Measurements from ENCODE around the gene CHSY1. TPM values are rescaled to one million over a fixed set of nuclear protein-coding genes. Genes with fewer than 3 reads are reported as not detected.

Gene CHSY1
- total RNA-seq, 6 experiments from 2014 or later, result 29.2 to 44.2 (median 40.0) TPM

DNA sequence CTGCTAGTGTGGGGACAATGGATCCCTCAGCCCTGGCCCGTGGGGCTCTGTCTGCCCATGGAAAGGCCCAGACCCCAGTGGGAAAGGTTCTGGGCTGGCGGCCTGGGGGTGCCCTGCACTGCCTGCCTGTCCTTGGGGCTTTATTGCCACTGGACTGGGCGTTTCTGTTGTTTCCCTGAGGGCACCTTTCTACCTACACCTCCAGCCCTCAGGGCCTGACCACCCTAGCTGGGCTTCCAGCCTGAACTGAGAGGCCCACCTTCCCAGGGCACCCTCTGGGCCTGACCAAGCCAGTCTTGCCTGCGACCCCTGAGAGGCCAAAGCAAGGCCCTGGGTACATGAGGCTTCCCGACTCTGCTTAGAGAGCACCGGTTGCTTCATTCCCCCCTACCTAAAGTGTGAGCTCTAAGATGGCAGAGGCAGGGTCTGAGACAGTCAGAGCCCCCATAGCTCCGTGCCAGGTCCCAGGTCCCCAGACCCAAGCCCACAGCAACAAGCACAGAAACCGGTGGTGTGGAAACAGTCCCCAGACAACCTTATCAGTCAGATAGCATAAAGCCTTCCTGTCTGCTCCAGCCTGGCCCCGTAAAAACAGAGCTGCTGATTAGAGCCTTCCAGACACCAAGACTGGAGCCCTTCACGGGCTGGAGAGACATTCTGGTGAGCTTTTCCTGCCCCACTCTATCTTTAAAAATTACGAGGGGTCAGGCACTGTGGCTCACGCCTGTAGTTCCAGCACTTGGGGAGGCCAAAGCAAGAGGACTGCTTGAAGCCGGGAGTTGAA lies 102.8 kb downstream of the CHSY1 start:
- Mint-ChIP-seq H3K9me3 (no peaks in the 10 kb centered on the region), H3K4me1 (ENCODE audit: low read depth) (no peaks in the 10 kb centered on the region; the same call in 1 of the 2 replicates), H3K36me3 (ENCODE audit: low read depth) (no peaks in the 10 kb centered on the region; the same call in 1 of the 2 replicates), H3K27ac (no peak overlapping the region), H3K27me3 (ENCODE audit: insufficient read depth) (peaks cover 2% of the 10 kb centered on the region; the same call in 1 of the 2 replicates), H3K4me3 (no peak overlapping the region)
- TF ChIP-seq, protein P1, sequence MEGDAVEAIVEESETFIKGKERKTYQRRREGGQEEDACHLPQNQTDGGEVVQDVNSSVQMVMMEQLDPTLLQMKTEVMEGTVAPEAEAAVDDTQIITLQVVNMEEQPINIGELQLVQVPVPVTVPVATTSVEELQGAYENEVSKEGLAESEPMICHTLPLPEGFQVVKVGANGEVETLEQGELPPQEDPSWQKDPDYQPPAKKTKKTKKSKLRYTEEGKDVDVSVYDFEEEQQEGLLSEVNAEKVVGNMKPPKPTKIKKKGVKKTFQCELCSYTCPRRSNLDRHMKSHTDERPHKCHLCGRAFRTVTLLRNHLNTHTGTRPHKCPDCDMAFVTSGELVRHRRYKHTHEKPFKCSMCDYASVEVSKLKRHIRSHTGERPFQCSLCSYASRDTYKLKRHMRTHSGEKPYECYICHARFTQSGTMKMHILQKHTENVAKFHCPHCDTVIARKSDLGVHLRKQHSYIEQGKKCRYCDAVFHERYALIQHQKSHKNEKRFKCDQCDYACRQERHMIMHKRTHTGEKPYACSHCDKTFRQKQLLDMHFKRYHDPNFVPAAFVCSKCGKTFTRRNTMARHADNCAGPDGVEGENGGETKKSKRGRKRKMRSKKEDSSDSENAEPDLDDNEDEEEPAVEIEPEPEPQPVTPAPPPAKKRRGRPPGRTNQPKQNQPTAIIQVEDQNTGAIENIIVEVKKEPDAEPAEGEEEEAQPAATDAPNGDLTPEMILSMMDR (IDR thresholded peaks at IDR 0.05), result no peak
- DNase-seq, result no peak

DNA sequence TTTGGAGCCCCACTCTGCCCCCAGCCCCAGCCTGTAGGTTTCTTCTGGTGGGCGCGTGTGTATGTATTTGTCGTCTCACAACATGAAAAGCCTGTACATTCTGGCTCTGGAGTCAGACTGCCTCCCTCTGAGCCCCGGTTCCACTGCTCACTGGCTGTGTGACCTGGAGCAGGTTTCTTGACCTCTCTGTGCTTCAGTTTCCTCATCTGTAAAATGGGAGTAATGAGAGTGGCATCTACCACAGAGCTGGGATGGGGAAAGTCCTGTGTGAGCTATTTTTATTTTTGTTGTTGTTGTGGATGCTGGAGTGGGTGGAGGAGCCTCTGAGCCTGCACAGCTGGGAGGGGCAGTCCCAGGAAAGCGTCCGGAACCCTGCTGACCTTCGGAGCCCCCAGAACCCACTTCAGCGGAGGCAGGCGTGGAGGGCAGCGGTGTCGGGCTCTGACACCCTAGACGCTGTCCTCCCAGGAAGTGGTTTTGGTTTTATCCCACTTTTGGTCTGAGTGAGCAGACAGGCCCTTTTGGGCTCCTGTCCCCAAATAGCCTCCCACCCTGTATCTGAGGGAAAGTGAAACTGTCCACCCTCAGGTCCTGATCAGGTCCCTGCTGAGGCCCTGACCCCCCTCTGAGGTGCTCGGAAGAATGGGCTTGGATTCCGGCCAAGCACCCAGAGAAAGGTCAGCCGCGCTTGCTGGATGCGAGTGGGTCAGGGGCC lies 103.5 kb downstream of the CHSY1 start:
- H3K4me1 Mint-ChIP-seq (ENCODE audit: low read depth), result no peaks in the 10 kb centered on the region; the same call in 1 of the 2 replicates
- no peak for DNase-seq
- H3K27me3 Mint-ChIP-seq (ENCODE audit: insufficient read depth), result peaks cover 2% of the 10 kb centered on the region; the same call in 1 of the 2 replicates
- no peak overlapping the region for H3K27ac Mint-ChIP-seq
- H3K9me3 Mint-ChIP-seq, result no peaks in the 10 kb centered on the region
- TF ChIP-seq, protein P1 (IDR thresholded peaks at IDR 0.05), result no peak
- no peak overlapping the region for H3K4me3 Mint-ChIP-seq
- H3K36me3 Mint-ChIP-seq (ENCODE audit: low read depth), result no peaks in the 10 kb centered on the region; the same call in 1 of the 2 replicates

DNA sequence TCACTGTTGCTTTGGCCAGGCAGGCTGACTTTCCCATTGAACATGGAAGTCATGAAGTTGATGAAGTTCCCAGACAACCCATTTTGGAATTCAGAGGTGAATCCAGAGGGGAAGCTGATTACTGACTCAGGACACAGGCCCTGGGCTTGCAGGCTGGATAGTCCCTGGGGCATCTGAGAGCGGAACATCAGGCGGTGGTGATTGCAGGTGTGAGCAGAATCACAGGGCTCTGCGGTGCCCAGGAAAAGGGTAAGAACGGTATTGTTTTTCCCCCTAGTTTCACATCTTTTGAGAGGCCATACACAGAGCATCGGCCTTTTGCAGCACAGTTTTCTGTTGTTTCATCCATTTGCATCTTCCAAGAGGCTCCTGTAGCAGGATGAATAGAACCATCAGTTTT lies 104.7 kb downstream of the CHSY1 start:
- Mint-ChIP-seq H3K9me3 (no peaks in the 10 kb centered on the region), H3K36me3 (ENCODE audit: low read depth) (no peaks in the 10 kb centered on the region; the same call in 1 of the 2 replicates), H3K4me1 (ENCODE audit: low read depth) (no peaks in the 10 kb centered on the region; the same call in 1 of the 2 replicates), H3K27ac (no peak overlapping the region), H3K27me3 (ENCODE audit: insufficient read depth) (peaks cover 2% of the 10 kb centered on the region; the same call in 1 of the 2 replicates), H3K4me3 (no peak overlapping the region)
- no peak for DNase-seq
- TF ChIP-seq, protein P1 (IDR thresholded peaks at IDR 0.05), result no peak

DNA sequence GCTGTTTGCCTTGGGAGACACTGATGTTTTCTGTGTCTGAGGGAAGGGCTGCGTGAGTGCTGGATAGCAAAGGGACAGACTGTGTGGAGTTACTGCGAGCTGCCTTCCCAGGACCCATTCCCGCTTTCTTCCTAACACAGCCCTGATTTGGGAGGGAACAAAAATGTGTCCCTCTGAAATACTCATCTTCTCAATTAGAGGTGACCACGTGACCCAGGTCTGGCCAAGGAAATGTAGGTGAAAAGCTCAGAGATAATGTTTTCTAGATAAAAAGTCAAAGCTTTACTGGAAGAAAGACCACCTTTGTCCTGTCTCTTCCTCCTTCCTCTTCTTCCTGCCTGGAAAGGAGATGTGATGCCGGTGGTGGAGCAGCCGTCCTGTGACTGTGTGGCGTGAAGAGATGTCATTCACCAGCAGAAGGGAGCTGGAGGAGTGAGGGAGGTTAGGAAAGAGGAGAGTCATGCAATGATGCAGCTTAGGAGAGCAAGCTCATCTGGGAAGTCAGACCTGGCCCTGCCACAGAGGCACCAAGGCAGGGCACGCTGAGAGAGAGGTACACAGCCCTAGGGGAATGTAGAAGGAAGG lies 105.6 kb downstream of the CHSY1 start:
- Mint-ChIP-seq H3K9me3 (no peaks in the 10 kb centered on the region), H3K27me3 (ENCODE audit: insufficient read depth) (peaks cover 2% of the 10 kb centered on the region; the same call in 1 of the 2 replicates), H3K4me1 (ENCODE audit: low read depth) (no peaks in the 10 kb centered on the region; the same call in 1 of the 2 replicates), H3K4me3 (no peak overlapping the region), H3K36me3 (ENCODE audit: low read depth) (no peaks in the 10 kb centered on the region; the same call in 1 of the 2 replicates), H3K27ac (no peak overlapping the region; the same call in 1 of the 2 replicates)
- TF ChIP-seq, protein P1 (IDR thresholded peaks at IDR 0.05), result no peak
- no peak for DNase-seq

DNA sequence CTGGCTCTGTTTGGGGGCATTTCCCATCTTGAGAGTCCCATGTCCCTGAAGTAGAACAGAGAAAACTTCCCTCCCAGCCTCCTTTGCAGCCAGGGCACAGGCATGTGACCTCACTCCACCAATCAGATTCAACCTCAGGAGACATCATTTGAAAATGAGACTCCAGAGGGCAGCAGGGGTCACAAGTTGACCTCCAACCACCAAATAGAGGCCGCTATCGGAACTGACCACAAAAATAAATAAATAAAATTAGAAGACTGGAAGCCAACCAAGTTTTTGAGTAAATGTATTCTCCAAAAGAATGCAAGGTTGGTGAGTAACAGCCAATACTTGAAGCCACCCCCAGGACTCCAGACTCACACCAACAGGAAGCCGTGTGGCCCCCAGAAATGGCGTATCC lies 106.5 kb downstream of the CHSY1 start:
- Mint-ChIP-seq H3K4me1 (ENCODE audit: low read depth) (no peaks in the 10 kb centered on the region; the same call in 1 of the 2 replicates), H3K36me3 (ENCODE audit: low read depth) (no peaks in the 10 kb centered on the region; the same call in 1 of the 2 replicates), H3K9me3 (no peaks in the 10 kb centered on the region), H3K27ac (no peak overlapping the region), H3K4me3 (no peak overlapping the region), H3K27me3 (ENCODE audit: insufficient read depth) (peaks cover 2% of the 10 kb centered on the region; the same call in 1 of the 2 replicates)
- DNase-seq, result no peak
- TF ChIP-seq, protein P1 (IDR thresholded peaks at IDR 0.05), result no peak

Measured in HFFc6 (cell line).